MCF 10A (cell line): Measurements from ENCODE around the gene CCM2. TPM values are rescaled to one million over a fixed set of nuclear protein-coding genes. Genes with fewer than 3 reads are reported as not detected.
"Not testable (repeated sequence)": the region's sequence is repeated elsewhere in the genome, so short reads cannot be mapped to it uniquely, and the experiment has no call there.

ENCODE experiments used
- BruUV-seq: library from RNA; stranded (reverse); fragments of 400-500 nt; replicated peaks from 2 replicates; lab custom pipeline; 2021; lab: Mats Ljungman, UMichigan
- CTCF ChIA-PET: fragments of 300-600 bp; sonication (Branson Sonifier 250); formaldehyde crosslinking; extraction: SDS; loops from one replicate; lab custom pipeline; 2021; ENCODE audit warnings: antibody characterized with exemption, inconsistent platforms; lab: Yijun Ruan, JAX
- POLR2A ChIA-PET: fragments of 300-600, 350-650 bp; sonication (Branson Sonifier 250); formaldehyde crosslinking; extraction: SDS; loops from one replicate; lab custom pipeline; 2020; ENCODE audit warnings: antibody characterized with exemption, inconsistent platforms; lab: Yijun Ruan, JAX
- DNase-seq: peaks from one replicate; pipeline ENCODE4 v3.0.0-alpha.2; 2018; ENCODE audit not compliant: unreplicated experiment
- H3K27ac Mint-ChIP-seq: one replicate; pipeline ENCODE4 v1.8.0; 2022; ENCODE audit warnings: mild to moderate bottlenecking, low read depth, mixed read lengths; ENCODE audit not compliant: unreplicated experiment
- H3K27me3 Mint-ChIP-seq: one replicate; pipeline ENCODE4 v1.8.0; 2022; ENCODE audit warnings: mixed read lengths; ENCODE audit not compliant: insufficient read depth, unreplicated experiment
- H3K36me3 Mint-ChIP-seq: one replicate; pipeline ENCODE4 v1.8.0; 2022; ENCODE audit warnings: mild to moderate bottlenecking, moderate library complexity, mixed read lengths; ENCODE audit not compliant: insufficient read depth, unreplicated experiment
- H3K4me1 Mint-ChIP-seq: one replicate; pipeline ENCODE4 v1.8.0; 2022; ENCODE audit warnings: mixed read lengths; ENCODE audit not compliant: insufficient read depth, unreplicated experiment
- H3K4me3 Mint-ChIP-seq: one replicate; pipeline ENCODE4 v1.8.0; 2022; ENCODE audit warnings: mild to moderate bottlenecking, moderate library complexity, mixed read lengths; ENCODE audit not compliant: unreplicated experiment
- H3K9me3 Mint-ChIP-seq: one replicate; pipeline ENCODE4 v1.8.0; 2022; ENCODE audit warnings: mixed read lengths; ENCODE audit not compliant: unreplicated experiment
- intact Hi-C: fragments of 100-400 bp; cut with micrococcal nuclease; formaldehyde crosslinking; loops from 2 replicates; pipeline ENCODE4 v1.14.1; 2022
- total RNA-seq: library from RNA; stranded (reverse); gene quantifications from 2 replicates; pipeline ENCODE4 v1.2.3, GENCODE V29; 2022
- TF ChIP-seq, protein P1 (sequence below): fragments of 200-600 bp; IDR thresholded peaks from one replicate; pipeline ENCODE4 v1.8.0; 2022; ENCODE audit warnings: antibody characterized with exemption, mild to moderate bottlenecking; ENCODE audit not compliant: unreplicated experiment

CCM2 gene
- total RNA-seq, 1 experiment from 2014 or later, result 36.2 TPM

DNA sequence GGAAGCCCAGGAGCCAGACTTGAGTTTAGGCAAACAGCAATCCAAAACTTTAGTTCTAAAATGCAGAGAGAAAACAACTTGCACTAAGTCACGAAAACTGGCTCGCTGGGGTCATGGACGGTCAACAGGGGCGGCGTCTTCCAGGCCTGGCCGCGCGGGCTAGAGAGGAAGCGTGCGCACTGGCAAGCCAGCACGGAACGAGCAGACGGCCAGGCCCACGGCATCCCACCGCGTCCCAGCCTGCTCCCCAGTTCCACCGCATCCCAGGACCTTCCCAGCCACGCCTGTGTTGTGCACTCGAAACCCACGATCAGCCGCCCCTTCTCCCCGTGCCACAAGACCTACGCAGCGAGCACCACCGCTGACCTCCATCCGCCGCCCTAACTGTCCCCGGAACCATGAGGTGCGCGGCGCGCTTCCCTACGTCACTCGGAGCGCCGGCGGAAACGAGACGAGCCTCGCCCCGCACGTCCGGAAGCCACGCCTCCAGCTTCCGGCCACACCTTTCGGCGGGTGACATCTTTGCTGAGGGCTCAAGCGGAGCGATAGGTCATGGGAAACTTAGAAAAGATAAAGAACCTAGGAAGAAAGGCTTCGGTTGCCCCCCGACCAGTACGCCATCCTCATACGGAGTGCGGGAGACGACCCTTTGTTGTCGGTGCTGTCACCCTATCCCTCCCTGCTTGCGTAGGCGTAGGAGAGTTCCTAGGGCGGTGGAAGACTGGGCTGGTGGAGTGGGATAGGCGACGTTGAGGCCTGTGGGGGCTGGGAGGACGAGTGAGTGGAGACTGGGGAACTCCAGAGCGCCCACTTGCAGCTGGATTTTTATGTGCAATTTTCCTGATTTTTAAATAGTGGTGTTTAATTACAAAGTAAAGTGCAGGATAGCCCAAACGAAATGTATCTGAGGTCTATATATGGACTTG is 111.6 kb downstream of the CCM2 start, which contains the start of gene TBRG4:
Gene TBRG4, minus strand, starts transcription at position 400 of the 926 bp plus-strand sequence. CDS start 2,460 bp downstream, outside the sequence.
- peak; percentile 94 for DNase-seq
- no peaks in the 10 kb centered on the region for H3K9me3 Mint-ChIP-seq
- POLR2A ChIA-PET, result interaction anchor here (0.7 to 3.2 kb wide), 47 partner anchors 9 to 538 kb away, joined by 3 to 59 read pairs (median 5); partner anchors contain the start of genes CCM2, DDX56, H2AZ2 and OGDH

DNA sequence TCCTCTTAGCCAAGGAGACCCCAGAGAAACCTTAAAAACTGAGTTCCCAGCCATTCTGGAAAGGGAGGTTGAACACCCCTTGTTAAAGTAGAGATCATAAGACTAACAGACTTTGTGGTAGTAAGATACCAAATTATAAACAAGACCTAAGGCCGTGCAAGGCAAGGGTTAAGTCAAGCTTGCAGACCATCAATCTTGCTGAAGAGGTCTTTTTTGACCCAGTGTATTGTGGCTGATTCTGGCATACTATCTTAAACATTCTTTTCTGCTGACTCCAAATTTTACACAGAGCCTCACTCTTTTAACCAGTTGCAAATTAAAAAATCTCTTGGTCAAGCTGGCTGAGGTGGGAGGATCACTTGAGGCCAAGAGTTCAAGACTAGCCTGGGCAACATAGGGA is 112.6 kb downstream of the CCM2 start:
- H3K36me3 Mint-ChIP-seq, result peaks cover 19% of the 10 kb centered on the region
- peak overlapping the region; percentile 91 for H3K4me3 Mint-ChIP-seq
- no peaks in the 10 kb centered on the region for H3K27me3 Mint-ChIP-seq
- ChIA-PET POLR2A (interaction anchor here (0.5 to 3.2 kb wide), 11 partner anchors 13 to 505 kb away, joined by 3 to 59 read pairs (median 7); partner anchors contain the start of genes CCM2, OGDH and PURB), CTCF (interaction anchor here (0.9 to 1.6 kb wide), 2 partner anchors 9 to 23 kb away, joined by 5 read pairs; no protein-coding TSS in a partner anchor)
- no peaks in the 10 kb centered on the region for H3K9me3 Mint-ChIP-seq
- no TSS peak for BruUV-seq
- H3K4me1 Mint-ChIP-seq, result peaks cover 18% of the 10 kb centered on the region
- TF ChIP-seq, protein P1, sequence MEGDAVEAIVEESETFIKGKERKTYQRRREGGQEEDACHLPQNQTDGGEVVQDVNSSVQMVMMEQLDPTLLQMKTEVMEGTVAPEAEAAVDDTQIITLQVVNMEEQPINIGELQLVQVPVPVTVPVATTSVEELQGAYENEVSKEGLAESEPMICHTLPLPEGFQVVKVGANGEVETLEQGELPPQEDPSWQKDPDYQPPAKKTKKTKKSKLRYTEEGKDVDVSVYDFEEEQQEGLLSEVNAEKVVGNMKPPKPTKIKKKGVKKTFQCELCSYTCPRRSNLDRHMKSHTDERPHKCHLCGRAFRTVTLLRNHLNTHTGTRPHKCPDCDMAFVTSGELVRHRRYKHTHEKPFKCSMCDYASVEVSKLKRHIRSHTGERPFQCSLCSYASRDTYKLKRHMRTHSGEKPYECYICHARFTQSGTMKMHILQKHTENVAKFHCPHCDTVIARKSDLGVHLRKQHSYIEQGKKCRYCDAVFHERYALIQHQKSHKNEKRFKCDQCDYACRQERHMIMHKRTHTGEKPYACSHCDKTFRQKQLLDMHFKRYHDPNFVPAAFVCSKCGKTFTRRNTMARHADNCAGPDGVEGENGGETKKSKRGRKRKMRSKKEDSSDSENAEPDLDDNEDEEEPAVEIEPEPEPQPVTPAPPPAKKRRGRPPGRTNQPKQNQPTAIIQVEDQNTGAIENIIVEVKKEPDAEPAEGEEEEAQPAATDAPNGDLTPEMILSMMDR, result no peak
- no peak for DNase-seq
- intact Hi-C loops, result loop anchor here (10.0 kb wide), 1 partner anchor 118 kb away; no protein-coding TSS in a partner anchor
- no peak overlapping the region for H3K27ac Mint-ChIP-seq

More for the DNA sequence above, 111.6 kb downstream of the CCM2 start, which contains the start of gene TBRG4:
- H3K36me3 Mint-ChIP-seq, result peaks cover 30% of the 10 kb centered on the region
- TF ChIP-seq, protein P1, result no peak
- peak within 1 kb of the TSS; percentile 97 for H3K27ac Mint-ChIP-seq
- H3K4me3 Mint-ChIP-seq, result peak within 1 kb of the TSS; percentile 91
- CTCF ChIA-PET, result interaction anchor here (0.6 to 1.6 kb wide), 7 partner anchors 8 to 711 kb away, joined by 3 to 5 read pairs (median 4); no protein-coding TSS in a partner anchor
- TSS peak; percentile 95 for BruUV-seq
- intact Hi-C loops, result loop anchor here (10.0 kb wide), 1 partner anchor 117 kb away; no protein-coding TSS in a partner anchor
- no peaks in the 10 kb centered on the region for H3K27me3 Mint-ChIP-seq
- H3K4me1 Mint-ChIP-seq, result peaks cover 19% of the 10 kb centered on the region

DNA sequence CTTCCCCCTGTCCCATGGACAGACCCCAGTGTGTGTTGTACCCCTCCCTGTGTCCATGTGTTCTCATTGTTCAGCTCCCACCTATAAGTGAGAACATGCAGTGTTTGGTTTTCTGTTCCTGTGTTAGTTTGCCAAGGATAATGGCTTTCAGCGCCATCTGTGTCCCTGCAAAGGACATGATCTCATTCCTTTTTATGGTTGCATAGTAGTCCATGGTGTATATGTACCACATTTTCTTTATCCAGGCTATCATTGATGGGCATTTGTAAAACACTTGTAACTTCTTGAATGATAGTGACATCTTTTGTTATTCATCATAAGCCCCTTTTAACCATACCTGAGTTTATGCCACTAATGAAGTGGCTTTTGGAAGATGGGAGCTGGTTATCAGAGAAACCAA is 114.3 kb downstream of the CCM2 start:
- DNase-seq, BruUV-seq, H3K27me3 Mint-ChIP-seq, H3K4me1 Mint-ChIP-seq, H3K9me3 Mint-ChIP-seq, H3K4me3 Mint-ChIP-seq, H3K27ac Mint-ChIP-seq: not testable (repeated sequence)
- ChIA-PET POLR2A (interaction anchor here (0.7 to 2.6 kb wide), 4 partner anchors 22 to 514 kb away, joined by 3 to 8 read pairs (median 5); no protein-coding TSS in a partner anchor), CTCF (interaction anchor here (1.0 to 3.7 kb wide), 3 partner anchors 10 to 22 kb away, joined by 5 to 26 read pairs (median 5); no protein-coding TSS in a partner anchor)
- intact Hi-C loops, result loop anchor here (10.0 kb wide), 1 partner anchor 119 kb away; no protein-coding TSS in a partner anchor
- peaks cover 13% of the 10 kb centered on the region for H3K36me3 Mint-ChIP-seq

DNA sequence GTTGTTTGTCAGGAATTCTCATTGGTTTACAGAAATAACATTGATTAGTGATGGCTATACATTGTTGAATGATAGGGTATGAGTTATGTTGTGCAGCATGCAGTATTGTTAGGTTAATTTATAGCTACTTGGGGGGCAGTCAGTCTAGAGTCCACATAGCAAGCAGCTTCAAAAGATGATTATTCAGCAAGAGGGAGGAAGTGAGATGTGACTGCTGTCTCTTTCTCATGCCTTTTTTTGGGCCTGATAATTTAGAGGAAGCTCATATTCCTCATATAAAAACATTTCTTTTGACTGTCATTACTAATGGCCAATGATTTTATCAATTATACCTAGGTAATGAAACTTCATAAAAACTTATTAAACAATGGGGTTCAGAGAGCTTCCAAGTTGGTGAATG is 114.9 kb downstream of the CCM2 start:
- peaks cover 4% of the 10 kb centered on the region for H3K4me1 Mint-ChIP-seq
- ChIA-PET CTCF (interaction anchor here (1.0 to 3.7 kb wide), 3 partner anchors 9 to 21 kb away, joined by 5 to 26 read pairs (median 5); no protein-coding TSS in a partner anchor), POLR2A (interaction anchor here (2.6 kb wide), 1 partner anchor 113 kb away, joined by 8 read pairs; no protein-coding TSS in a partner anchor)
- intact Hi-C loops, result loop anchor here (10.0 kb wide), 1 partner anchor 120 kb away; no protein-coding TSS in a partner anchor
- no peaks in the 10 kb centered on the region for H3K27me3 Mint-ChIP-seq
- TF ChIP-seq, protein P1, result no peak
- peaks cover 17% of the 10 kb centered on the region for H3K36me3 Mint-ChIP-seq
- DNase-seq, result no peak
- no TSS peak for BruUV-seq
- H3K27ac Mint-ChIP-seq, result no peak overlapping the region
- H3K9me3 Mint-ChIP-seq, result no peaks in the 10 kb centered on the region
- no peak overlapping the region for H3K4me3 Mint-ChIP-seq
